Transverse colon (tissue), 4 donors: ENCODE results near the gene CS. TPM values are rescaled to one million over a fixed set of nuclear protein-coding genes. Genes with fewer than 3 reads are reported as not detected.

Source experiments
- DNase-seq: peaks from one replicate; pipeline ENCODE4 v3.0.0-alpha.2; 2019
- H3K27ac ChIP-seq, 4 donors: fragments of 200-600 bp; sonication (generic); 2 replicates each; pipeline ENCODE4 v1.5.1; 2016 to 2018; ENCODE audit warnings: inconsistent platforms in 4 of 4
- H3K27me3 ChIP-seq: fragments of 200-600 bp; sonication (generic); 2 replicates; pipeline ENCODE4 v1.5.1; 2017; ENCODE audit warnings: inconsistent platforms
- H3K36me3 ChIP-seq, 4 donors: fragments of 200-600 bp; sonication (generic); 2 replicates each; pipeline ENCODE4 v1.5.1; 2017 to 2019; ENCODE audit warnings: inconsistent platforms in 4 of 4
- H3K4me1 ChIP-seq, 4 donors: fragments of 200-600 bp; sonication (generic); 2 replicates each; pipeline ENCODE4 v1.5.1; 2017 to 2020; ENCODE audit warnings: inconsistent platforms in 4 of 4
- H3K4me3 ChIP-seq, 4 donors: fragments of 200-600 bp; sonication (generic); 1 replicate in 1 of 4; 2 replicates in 3 of 4; pipeline versions ENCODE4 v1.5.1 to v1.6.1; 2017 to 2019; ENCODE audit warnings: inconsistent platforms in 4 of 4
- H3K9me3 ChIP-seq, 2 donors: fragments of 200-600 bp; sonication (generic); 2 replicates each; pipeline ENCODE4 v1.5.1; 2017 to 2019; ENCODE audit warnings: inconsistent platforms in 2 of 2
- EP300 ChIP-seq: sonication (generic); formaldehyde crosslinking; IDR thresholded peaks from one replicate; pipeline ENCODE4 v1.6.1; 2017; ENCODE audit warnings: antibody characterized with exemption, low read depth
- POLR2A ChIP-seq: fragments of 450-650 bp; IDR thresholded peaks from one replicate; pipeline ENCODE4 v1.6.1; 2016; ENCODE audit warnings: antibody characterized with exemption, mild to moderate bottlenecking, moderate library complexity
- POLR2AphosphoS5 ChIP-seq, 3 donors: sonication (generic); formaldehyde crosslinking; IDR thresholded peaks; one replicate each; pipeline ENCODE4 v1.6.1; 2016; ENCODE audit warnings: antibody characterized with exemption in 3 of 3
- whole genome bisulfite sequencing, 2 donors: methylation state at CpG; one replicate each; pipeline ENCODE4 v1.1.5; 2018; ENCODE audit warnings: low coverage in 1 of 2; 5-methylcytosine and 5-hydroxymethylcytosine counted together
- in situ Hi-C, 4 donors: fragments of 200-750 bp; cut with MboI; loops; one replicate each; pipeline versions ENCODE4 v1.15.0 to v1.15.1; 2017; ENCODE audit warnings: low sequenced_read_pairs in 3 of 4, low pct_ligation_motif_present in 1 of 4, low pct_unique_long_range_greater_than_20kb in 1 of 4
- intact Hi-C: fragments of 100-400 bp; cut with DNase I; formaldehyde crosslinking; loops from one replicate; pipeline ENCODE4 v1.15.1; 2023; ENCODE audit warnings: low total_unique reads
- total RNA-seq, 4 donors: library from RNA; depleted of rRNA; stranded (reverse); fragments of >200 nt; gene quantifications; one replicate each; pipeline ENCODE4 v1.1.0, GENCODE V29; 2016
- TF ChIP-seq, protein P1 (sequence below), 5 experiments: fragments of 200-600 bp in 3 of 5; fragments of 450-650 bp in 2 of 5; sonication (generic) in 3 of 5; IDR thresholded peaks; 1 replicate in 2 of 5; 2 replicates in 3 of 5; pipeline ENCODE4 v1.5.1; 2016 to 2017; ENCODE audit warnings: antibody characterized with exemption in 5 of 5, inconsistent platforms in 3 of 5, mild to moderate bottlenecking in 2 of 5, moderate library complexity in 1 of 5

The CS gene
- total RNA-seq, 4 donors from 2014 or later: 92.4 to 297 (median 213) TPM

DNA sequence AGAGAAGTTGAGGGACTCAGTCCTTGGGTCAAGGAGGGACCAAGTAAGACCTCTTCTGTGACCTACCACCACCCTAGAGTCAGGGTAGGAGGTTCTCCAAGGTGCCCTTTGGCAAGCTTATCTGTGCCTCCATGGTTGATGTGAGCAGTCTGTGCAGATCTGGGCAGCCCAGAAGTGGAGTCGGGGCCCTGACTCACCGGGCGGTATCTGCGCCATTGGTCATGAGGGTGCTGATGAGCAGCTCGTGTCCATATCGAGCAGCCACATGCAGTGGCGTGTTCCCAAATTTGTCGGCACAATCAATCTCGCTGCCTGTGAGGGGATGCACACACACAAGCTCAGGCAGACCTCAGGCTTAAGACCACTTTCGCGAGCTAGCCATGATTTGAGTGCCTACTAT is 47.0 kb downstream of the CS start:
- H3K36me3 ChIP-seq: peaks cover 0 to 68% (median 38%) of the 10 kb centered on the region in 4 donors
- intact Hi-C loops (no loop called here), in situ Hi-C loops (no loop called here)
- H3K4me1 ChIP-seq: peaks cover 11 to 16% (median 15%) of the 10 kb centered on the region in 4 donors
- no peak for TF ChIP-seq EP300
- TF ChIP-seq, protein P1, sequence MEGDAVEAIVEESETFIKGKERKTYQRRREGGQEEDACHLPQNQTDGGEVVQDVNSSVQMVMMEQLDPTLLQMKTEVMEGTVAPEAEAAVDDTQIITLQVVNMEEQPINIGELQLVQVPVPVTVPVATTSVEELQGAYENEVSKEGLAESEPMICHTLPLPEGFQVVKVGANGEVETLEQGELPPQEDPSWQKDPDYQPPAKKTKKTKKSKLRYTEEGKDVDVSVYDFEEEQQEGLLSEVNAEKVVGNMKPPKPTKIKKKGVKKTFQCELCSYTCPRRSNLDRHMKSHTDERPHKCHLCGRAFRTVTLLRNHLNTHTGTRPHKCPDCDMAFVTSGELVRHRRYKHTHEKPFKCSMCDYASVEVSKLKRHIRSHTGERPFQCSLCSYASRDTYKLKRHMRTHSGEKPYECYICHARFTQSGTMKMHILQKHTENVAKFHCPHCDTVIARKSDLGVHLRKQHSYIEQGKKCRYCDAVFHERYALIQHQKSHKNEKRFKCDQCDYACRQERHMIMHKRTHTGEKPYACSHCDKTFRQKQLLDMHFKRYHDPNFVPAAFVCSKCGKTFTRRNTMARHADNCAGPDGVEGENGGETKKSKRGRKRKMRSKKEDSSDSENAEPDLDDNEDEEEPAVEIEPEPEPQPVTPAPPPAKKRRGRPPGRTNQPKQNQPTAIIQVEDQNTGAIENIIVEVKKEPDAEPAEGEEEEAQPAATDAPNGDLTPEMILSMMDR (IDR thresholded peaks at IDR 0.05): no peak
- no peak for TF ChIP-seq POLR2AphosphoS5 (IDR thresholded peaks at IDR 0.05)
- no peak for TF ChIP-seq POLR2A
- no peak for DNase-seq
- no peak overlapping the region for H3K4me3 ChIP-seq
- H3K9me3 ChIP-seq: no peaks in the 10 kb centered on the region
- no peak overlapping the region for H3K27ac ChIP-seq
- H3K27me3 ChIP-seq: no peaks in the 10 kb centered on the region
- WGBS, 2 donors: 96% methylated on average over 7 of the region's 11 CpGs; no CpG with 5 or more reads in 1 of the 2 donors

DNA sequence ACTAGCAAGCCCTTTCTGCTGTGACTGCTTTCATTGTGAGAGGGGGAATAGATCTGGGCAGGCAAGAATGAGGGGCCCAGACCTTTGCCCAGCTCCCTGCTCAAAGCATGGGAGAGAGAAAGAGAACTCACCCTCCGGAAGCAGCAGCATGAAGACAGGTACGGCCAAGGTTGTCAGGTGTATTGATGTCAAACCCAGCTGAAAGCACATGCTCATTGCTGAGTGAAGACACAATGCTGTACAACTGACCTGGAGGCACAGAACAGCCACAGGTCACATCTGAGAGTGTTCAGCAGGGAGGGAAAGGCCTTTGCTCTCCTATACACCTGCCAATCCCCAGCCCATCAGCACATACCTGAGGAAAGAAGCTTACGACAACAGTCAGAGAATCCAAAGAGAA is 47.5 kb downstream of the CS start:
- in situ Hi-C loops: no loop called here
- no peaks in the 10 kb centered on the region for H3K9me3 ChIP-seq
- H3K27ac ChIP-seq: no peak overlapping the region
- peaks cover 11 to 15% (median 14%) of the 10 kb centered on the region in 4 donors for H3K4me1 ChIP-seq
- intact Hi-C loops: no loop called here
- no peak overlapping the region for H3K4me3 ChIP-seq
- H3K36me3 ChIP-seq: peaks cover 0 to 73% (median 41%) of the 10 kb centered on the region in 4 donors
- no peaks in the 10 kb centered on the region for H3K27me3 ChIP-seq
- TF ChIP-seq, protein P1 (IDR thresholded peaks at IDR 0.05): no peak
- TF ChIP-seq POLR2A: no peak
- TF ChIP-seq EP300: no peak
- TF ChIP-seq POLR2AphosphoS5 (IDR thresholded peaks at IDR 0.05): no peak
- 98% methylated on average over 3 of the region's 3 CpGs; no CpG with 5 or more reads in 1 of the 2 donors for WGBS, 2 donors
- no peak for DNase-seq

DNA sequence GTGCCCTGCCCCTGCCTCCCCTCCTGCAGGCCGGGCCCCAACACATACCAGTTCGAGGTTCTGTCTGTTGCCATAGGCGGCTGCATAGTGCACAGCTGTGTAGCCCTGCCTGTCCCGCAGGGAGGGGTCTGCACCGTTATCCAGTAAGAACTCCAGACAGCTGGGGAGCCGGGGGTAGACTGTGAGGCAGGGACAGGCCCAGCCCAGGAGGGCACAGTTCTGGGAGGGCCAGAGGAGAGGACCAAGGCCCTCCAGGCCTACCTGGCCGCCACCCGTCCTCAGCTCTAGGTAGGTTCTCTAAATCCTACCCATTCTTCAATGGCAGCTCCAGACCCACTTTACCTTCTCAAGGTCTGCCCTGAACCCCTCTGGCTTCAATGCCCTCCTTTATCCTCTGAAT is 51.4 kb downstream of the CS start:
- Histone ChIP-seq H3K36me3 (peaks cover 0 to 89% (median 40%) of the 10 kb centered on the region in 4 donors), H3K9me3 (no peaks in the 10 kb centered on the region), H3K27me3 (no peaks in the 10 kb centered on the region), H3K4me3 (no peak overlapping the region), H3K27ac (no peak overlapping the region), H3K4me1 (no peaks in the 10 kb centered on the region)
- in situ Hi-C loops (no loop called here), intact Hi-C loops (no loop called here)
- no peak for TF ChIP-seq POLR2AphosphoS5 (IDR thresholded peaks at IDR 0.05)
- TF ChIP-seq, protein P1 (IDR thresholded peaks at IDR 0.05): no peak
- no peak for TF ChIP-seq POLR2A
- no peak for TF ChIP-seq EP300
- WGBS, 2 donors: 97% methylated on average over 7 of the region's 8 CpGs; no CpG with 5 or more reads in 1 of the 2 donors
- DNase-seq: no peak

DNA sequence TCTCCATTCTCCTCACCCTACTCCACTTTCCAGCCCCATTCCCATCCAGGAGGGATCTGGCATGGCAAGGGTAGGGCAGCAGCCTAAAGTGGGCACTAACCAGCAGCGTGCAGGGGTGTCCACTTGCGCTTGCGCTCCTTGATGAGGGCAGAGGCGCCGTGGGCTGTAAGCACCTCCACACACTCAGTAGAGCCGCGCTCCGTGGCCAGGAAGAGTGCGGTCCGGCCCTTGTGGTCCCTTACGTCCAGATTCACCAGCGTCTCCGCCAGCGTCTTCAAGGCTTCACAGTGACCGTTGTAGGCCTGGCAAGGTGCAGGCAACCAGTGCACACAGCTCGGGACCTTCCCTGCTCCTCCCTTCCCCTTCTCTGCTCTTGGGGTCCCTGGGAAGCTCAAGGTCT is 52.2 kb downstream of the CS start:
- in situ Hi-C loops (no loop called here), intact Hi-C loops (no loop called here)
- WGBS, 2 donors: 94 to 100% methylated on average over 7 to 16 of the region's 16 CpGs
- Histone ChIP-seq H3K27ac (no peak overlapping the region), H3K27me3 (no peaks in the 10 kb centered on the region), H3K9me3 (no peaks in the 10 kb centered on the region), H3K4me3 (no peak overlapping the region), H3K36me3 (peaks cover 0 to 89% (median 39%) of the 10 kb centered on the region in 4 donors), H3K4me1 (no peaks in the 10 kb centered on the region)
- no peak for DNase-seq
- TF ChIP-seq, protein P1 (IDR thresholded peaks at IDR 0.05): no peak
- TF ChIP-seq POLR2AphosphoS5 (IDR thresholded peaks at IDR 0.05) (no peak), POLR2A (no peak), EP300 (no peak)
